Measurements from ENCODE around the gene TMC5. TPM values are rescaled to one million over a fixed set of nuclear protein-coding genes. Genes with fewer than 3 reads are reported as not detected.

TMC5 gene
- total and polyA plus RNA-seq, 4 donors: 0.50 to 1.2 (median 0.83) TPM

DNA sequence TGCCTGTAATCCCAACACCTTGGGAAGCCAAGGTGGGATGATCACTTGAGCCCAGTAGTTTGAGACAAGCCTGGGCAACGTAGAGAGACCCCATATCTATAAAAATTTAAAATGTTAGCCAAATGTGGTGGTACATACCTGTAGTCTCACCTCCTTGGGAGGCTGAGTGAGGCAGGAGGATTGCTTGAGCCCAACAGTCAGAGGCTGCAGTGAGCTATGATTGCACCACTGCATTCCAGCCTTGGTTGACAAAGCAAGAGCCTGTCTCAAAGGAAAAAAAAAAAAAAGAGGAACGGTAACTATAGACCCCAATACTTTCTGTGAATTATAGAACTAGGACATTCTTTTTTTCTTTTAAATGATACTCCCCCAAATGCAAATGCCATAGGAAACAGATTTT, 1.8 kb upstream of the TMC5 start:
- TF ChIP-seq, protein P1, sequence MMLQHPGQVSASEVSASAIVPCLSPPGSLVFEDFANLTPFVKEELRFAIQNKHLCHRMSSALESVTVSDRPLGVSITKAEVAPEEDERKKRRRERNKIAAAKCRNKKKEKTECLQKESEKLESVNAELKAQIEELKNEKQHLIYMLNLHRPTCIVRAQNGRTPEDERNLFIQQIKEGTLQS (IDR thresholded peaks at IDR 0.05): no peak
- TF ChIP-seq MAX (IDR thresholded peaks at IDR 0.05) (no peak), CTCF (IDR thresholded peaks at IDR 0.05; ENCODE audit: low read depth, low read length, missing input control) (no peak), GABPA (IDR thresholded peaks at IDR 0.05 in 1 of 2, conservative IDR thresholded peaks at IDR 0.05 in 1 of 2) (no peak), FOXA2 (IDR thresholded peaks at IDR 0.05) (no peak), HNF4G (IDR thresholded peaks at IDR 0.05) (no peak), ZBTB33 (IDR thresholded peaks at IDR 0.05) (no peak), RAD21 (IDR thresholded peaks at IDR 0.05) (no peak), SP1 (IDR thresholded peaks at IDR 0.05) (no peak), RXRA (IDR thresholded peaks at IDR 0.05) (no peak), JUND (IDR thresholded peaks at IDR 0.05) (no peak), HNF4A (conservative IDR thresholded peaks at IDR 0.05) (no peak), TAF1 (conservative IDR thresholded peaks at IDR 0.05) (no peak), FOXA1 (IDR thresholded peaks at IDR 0.05) (no peak), EGR1 (IDR thresholded peaks at IDR 0.05; ENCODE audit: low read depth in 2 of 2) (no peak), YY1 (IDR thresholded peaks at IDR 0.05) (no peak), NR2F2 (IDR thresholded peaks at IDR 0.05) (no peak)
- TF ChIP-seq, protein P2, sequence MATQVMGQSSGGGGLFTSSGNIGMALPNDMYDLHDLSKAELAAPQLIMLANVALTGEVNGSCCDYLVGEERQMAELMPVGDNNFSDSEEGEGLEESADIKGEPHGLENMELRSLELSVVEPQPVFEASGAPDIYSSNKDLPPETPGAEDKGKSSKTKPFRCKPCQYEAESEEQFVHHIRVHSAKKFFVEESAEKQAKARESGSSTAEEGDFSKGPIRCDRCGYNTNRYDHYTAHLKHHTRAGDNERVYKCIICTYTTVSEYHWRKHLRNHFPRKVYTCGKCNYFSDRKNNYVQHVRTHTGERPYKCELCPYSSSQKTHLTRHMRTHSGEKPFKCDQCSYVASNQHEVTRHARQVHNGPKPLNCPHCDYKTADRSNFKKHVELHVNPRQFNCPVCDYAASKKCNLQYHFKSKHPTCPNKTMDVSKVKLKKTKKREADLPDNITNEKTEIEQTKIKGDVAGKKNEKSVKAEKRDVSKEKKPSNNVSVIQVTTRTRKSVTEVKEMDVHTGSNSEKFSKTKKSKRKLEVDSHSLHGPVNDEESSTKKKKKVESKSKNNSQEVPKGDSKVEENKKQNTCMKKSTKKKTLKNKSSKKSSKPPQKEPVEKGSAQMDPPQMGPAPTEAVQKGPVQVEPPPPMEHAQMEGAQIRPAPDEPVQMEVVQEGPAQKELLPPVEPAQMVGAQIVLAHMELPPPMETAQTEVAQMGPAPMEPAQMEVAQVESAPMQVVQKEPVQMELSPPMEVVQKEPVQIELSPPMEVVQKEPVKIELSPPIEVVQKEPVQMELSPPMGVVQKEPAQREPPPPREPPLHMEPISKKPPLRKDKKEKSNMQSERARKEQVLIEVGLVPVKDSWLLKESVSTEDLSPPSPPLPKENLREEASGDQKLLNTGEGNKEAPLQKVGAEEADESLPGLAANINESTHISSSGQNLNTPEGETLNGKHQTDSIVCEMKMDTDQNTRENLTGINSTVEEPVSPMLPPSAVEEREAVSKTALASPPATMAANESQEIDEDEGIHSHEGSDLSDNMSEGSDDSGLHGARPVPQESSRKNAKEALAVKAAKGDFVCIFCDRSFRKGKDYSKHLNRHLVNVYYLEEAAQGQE (IDR thresholded peaks at IDR 0.05): no peak
- no peak overlapping the region for H3K27ac ChIP-seq (ENCODE audit: low read depth in 1 of 2, low read length in 2 of 2)
- 75% methylated on average over 2 of the region's 2 CpGs for WGBS

More for the DNA sequence above, 1.8 kb upstream of the TMC5 start:
- H3K4me3 ChIP-seq (ENCODE audit: low read depth in 1 of 3, low read length in 3 of 3): no peak overlapping the region
- peaks cover 3 to 8% (median 4%) of the 10 kb centered on the region in 4 donors for H3K4me1 ChIP-seq (ENCODE audit: control insufficient read depth in 4 of 4, insufficient read depth in 4 of 4, low read length in 3 of 4)
- H3K27me3 ChIP-seq (ENCODE audit: control insufficient read depth in 4 of 4, insufficient read depth in 4 of 4, low read length in 3 of 4): peaks cover 0 to 6% (median 1%) of the 10 kb centered on the region in 4 donors
- H3K9ac ChIP-seq (ENCODE audit: low read depth in 1 of 2, low read length in 2 of 2): no peak overlapping the region
- no peak for DNase-seq (ENCODE audit: low spot score)
- H3K9me3 ChIP-seq (ENCODE audit: control insufficient read depth in 4 of 4, low read length in 3 of 4): no peaks in the 10 kb centered on the region
- no peaks in the 10 kb centered on the region for H3K36me3 ChIP-seq (ENCODE audit: control insufficient read depth in 4 of 4, insufficient read depth in 3 of 4, low read depth in 1 of 4, low read length in 3 of 4)

All from liver (tissue), 9 donors.